ENCODE results near the gene FAT4. TPM values are rescaled to one million over a fixed set of nuclear protein-coding genes. Genes with fewer than 3 reads are reported as not detected.

The FAT4 gene
- total and polyA plus RNA-seq, 2 of the 8 experiments (the other 6 are each of a cell fraction or from before 2014, with no cell fraction given) = 1.3 to 5.3 TPM

DNA sequence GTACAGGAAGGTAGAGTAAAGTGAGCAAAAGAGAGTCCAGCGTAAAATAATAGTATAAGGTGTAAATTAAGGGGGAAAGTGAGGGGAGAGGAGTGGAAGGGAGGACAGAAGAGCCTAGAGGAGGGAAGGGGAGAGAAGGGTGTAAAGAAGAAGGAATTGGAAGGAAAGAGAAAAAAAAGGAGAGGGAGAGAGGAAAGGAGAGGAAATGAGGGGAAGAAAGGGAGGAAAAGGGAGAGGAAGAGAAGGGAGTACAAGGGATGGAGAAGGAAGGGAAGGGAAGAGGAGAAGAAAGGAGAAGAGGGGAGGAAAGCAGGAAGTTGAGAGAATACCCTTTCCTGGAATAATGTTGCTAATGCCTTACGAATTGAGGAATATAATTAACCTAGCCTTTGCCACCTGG, 3.3 kb upstream of the FAT4 start:
- no peak overlapping the region for H3K18ac ChIP-seq (ENCODE audit: extremely low read depth, low read length)
- no peak for DNase-seq (ENCODE audit: low read depth in 1 of 2, low spot score in 2 of 2)
- H3K27ac ChIP-seq (ENCODE audit: low read depth, low read length) = no peak overlapping the region
- no peaks in the 10 kb centered on the region for H3K79me1 ChIP-seq (ENCODE audit: low read depth, low read length)
- no peaks in the 10 kb centered on the region for H3K9me3 ChIP-seq (ENCODE audit: insufficient read depth in 2 of 2, low read depth in 1 of 2, low read length in 1 of 2)
- no peaks in the 10 kb centered on the region for H3K79me2 ChIP-seq (ENCODE audit: control insufficient read depth in 1 of 2, insufficient read depth in 2 of 2, low read length in 2 of 2)
- peaks cover 0 to 6% (median 4%) of the 10 kb centered on the region in 4 experiments; a peak in 5 of 7 replicates for H3K4me1 ChIP-seq (replicated peaks in 1 of 4; ENCODE audit: control insufficient read depth in 3 of 4, insufficient read depth in 4 of 4, low read length in 3 of 4)
- no peak overlapping the region for H2BK15ac ChIP-seq (ENCODE audit: low read length)
- no peak overlapping the region for H2BK120ac ChIP-seq (replicated peaks; ENCODE audit: low read depth, low read length)
- FAIRE-seq = no peak
- no peak overlapping the region for H3K4me3 ChIP-seq (ENCODE audit: extremely low read depth in 1 of 4, insufficient read depth in 2 of 4, low read depth in 3 of 4, low read length in 4 of 4)
- 96 to 100% methylated on average over 1 to 2 of the region's 2 CpGs for WGBS, 2 experiments (ENCODE audit: extremely low coverage in 1 of 2, insufficient coverage in 1 of 2, insufficient read length in 1 of 2, insufficient replicate concordance in 2 of 2, low coverage in 1 of 2, low lambda C conversion rate in 2 of 2, missing lambda C conversion rate in 1 of 2)
- H3K27me3 ChIP-seq (replicated peaks in 1 of 4; ENCODE audit: control insufficient read depth in 3 of 4, extremely low read depth in 1 of 4, insufficient read depth in 3 of 4, low read length in 3 of 4) = peaks cover 2 to 10% (median 9%) of the 10 kb centered on the region in 4 experiments
- ChIA-PET POLR2A (ENCODE audit: partially characterized antibody) (no interaction called here), CTCF (ENCODE audit: partially characterized antibody) (interaction anchor here (0.6 to 1.6 kb wide), 4 partner anchors 440 to 459 kb away, joined by 3 to 8 read pairs (median 6); no protein-coding TSS in a partner anchor)
- H3K23me2 ChIP-seq (ENCODE audit: low read depth, low read length) = peaks cover 15% of the 10 kb centered on the region
- H3K56ac ChIP-seq (replicated peaks; ENCODE audit: insufficient read length, low read depth, low read length) = no peak overlapping the region
- no peak overlapping the region for H4K5ac ChIP-seq (ENCODE audit: insufficient read length, low read depth, low read length)
- no peak overlapping the region for H4K8ac ChIP-seq (ENCODE audit: extremely low read depth, insufficient read depth, low read length)
- H2BK5ac ChIP-seq (ENCODE audit: low read depth, low read length) = no peak overlapping the region
- no peak overlapping the region for H2BK12ac ChIP-seq (ENCODE audit: low read depth, low read length)
- H4K91ac ChIP-seq (replicated peaks; ENCODE audit: insufficient read length, low read length) = no peak overlapping the region
- H3K36me3 ChIP-seq (ENCODE audit: control insufficient read depth in 2 of 4, insufficient read depth in 4 of 4, low read length in 3 of 4) = no peaks in the 10 kb centered on the region
- H2AK5ac ChIP-seq (ENCODE audit: low read depth, low read length) = no peak overlapping the region
- H3K23ac ChIP-seq (ENCODE audit: insufficient read length) = no peak overlapping the region
- H2BK20ac ChIP-seq (ENCODE audit: low read length) = no peak overlapping the region
- no peaks in the 10 kb centered on the region for H4K20me1 ChIP-seq (replicated peaks in 1 of 2; ENCODE audit: control insufficient read depth in 1 of 2, insufficient read depth in 2 of 2, low read length in 2 of 2)
- H3K4me2 ChIP-seq (ENCODE audit: insufficient read depth in 1 of 2, low read depth in 2 of 2, low read length in 2 of 2) = no peak overlapping the region
- H3K9ac ChIP-seq (replicated peaks in 1 of 4; ENCODE audit: extremely low read depth in 1 of 4, low read depth in 3 of 4, low read length in 3 of 4) = no peak overlapping the region
- H2AFZ ChIP-seq (ENCODE audit: low read length) = no peak overlapping the region
- TF ChIP-seq SIN3A (conservative IDR thresholded peaks at IDR 0.05 in 1 of 2, IDR thresholded peaks at IDR 0.05 in 1 of 2; ENCODE audit: low read depth in 1 of 2, low read length in 2 of 2) (no peak), POLR2AphosphoS5 (IDR thresholded peaks at IDR 0.05; ENCODE audit: low read depth, low read length) (no peak), ASH2L (IDR thresholded peaks at IDR 0.05; ENCODE audit: low read length) (no peak), CBX8 (IDR thresholded peaks at IDR 0.05; ENCODE audit: borderline replicate concordance, low read depth, low read length) (no peak), CEBPB (IDR thresholded peaks at IDR 0.05; ENCODE audit: low read depth, low read length) (no peak), SUZ12 (IDR thresholded peaks at IDR 0.05; ENCODE audit: low read length) (no peak), TAF7 (optimal IDR thresholded peaks at IDR 0.05; ENCODE audit: borderline replicate concordance, low read depth, low read length) (no peak), POLR2A (IDR thresholded peaks at IDR 0.05; ENCODE audit: control extremely low read depth in 1 of 2, low read depth in 2 of 2, low read length in 2 of 2) (no peak), JUND (IDR thresholded peaks at IDR 0.05; ENCODE audit: low read length) (no peak), KDM5A (IDR thresholded peaks at IDR 0.05; ENCODE audit: low read length) (no peak), RAD21 (IDR thresholded peaks at IDR 0.05 in 1 of 2, conservative IDR thresholded peaks at IDR 0.05 in 1 of 2; ENCODE audit: low read depth in 2 of 2, low read length in 2 of 2) (no peak), TEAD4 (IDR thresholded peaks at IDR 0.05; ENCODE audit: low read depth, low read length) (no peak), EGR1 (IDR thresholded peaks at IDR 0.05; ENCODE audit: borderline replicate concordance, low read depth, low read length) (no peak)
- TF ChIP-seq, protein P1, sequence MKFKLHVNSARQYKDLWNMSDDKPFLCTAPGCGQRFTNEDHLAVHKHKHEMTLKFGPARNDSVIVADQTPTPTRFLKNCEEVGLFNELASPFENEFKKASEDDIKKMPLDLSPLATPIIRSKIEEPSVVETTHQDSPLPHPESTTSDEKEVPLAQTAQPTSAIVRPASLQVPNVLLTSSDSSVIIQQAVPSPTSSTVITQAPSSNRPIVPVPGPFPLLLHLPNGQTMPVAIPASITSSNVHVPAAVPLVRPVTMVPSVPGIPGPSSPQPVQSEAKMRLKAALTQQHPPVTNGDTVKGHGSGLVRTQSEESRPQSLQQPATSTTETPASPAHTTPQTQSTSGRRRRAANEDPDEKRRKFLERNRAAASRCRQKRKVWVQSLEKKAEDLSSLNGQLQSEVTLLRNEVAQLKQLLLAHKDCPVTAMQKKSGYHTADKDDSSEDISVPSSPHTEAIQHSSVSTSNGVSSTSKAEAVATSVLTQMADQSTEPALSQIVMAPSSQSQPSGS (IDR thresholded peaks at IDR 0.05; ENCODE audit: low read length) = no peak
- H3K4ac ChIP-seq (replicated peaks; ENCODE audit: insufficient read length, low read depth, low read length) = no peak overlapping the region
- no peak overlapping the region for H3K14ac ChIP-seq (ENCODE audit: insufficient read length)
